GM15510 (cell line): Measurements from ENCODE around the gene FAM53C.

ENCODE experiments used
- POLR2A ChIP-seq: IDR thresholded peaks from 3 replicates; pipeline ENCODE4 v1.6.1; 2011; ENCODE audit warnings: borderline replicate concordance; ENCODE audit not compliant: insufficient read length; ENCODE audit errors: extremely low read depth

FAM53C gene

GRCh38 chr5:138369261-138369660 is 31.2 kb downstream of the FAM53C start:
- TF ChIP-seq POLR2A = no peak

GRCh38 chr5:138369706-138370105 is 31.6 kb downstream of the FAM53C start:
- TF ChIP-seq POLR2A = no peak

- no peak for TF ChIP-seq POLR2A
Observed at GRCh38 chr5:138370537-138370936, 32.5 kb downstream of the FAM53C start.

GRCh38 chr5:138371454-138371853 is 33.4 kb downstream of the FAM53C start:
- no peak for TF ChIP-seq POLR2A

- no peak for TF ChIP-seq POLR2A
Observed at GRCh38 chr5:138372225-138372624, 34.2 kb downstream of the FAM53C start.

- TF ChIP-seq POLR2A = no peak
Observed at GRCh38 chr5:138372653-138373052, 34.6 kb downstream of the FAM53C start.

GRCh38 chr5:138382347-138382746 is 44.3 kb downstream of the FAM53C start:
- no peak for TF ChIP-seq POLR2A

- no peak for TF ChIP-seq POLR2A
Observed at GRCh38 chr5:138385660-138386059, 47.6 kb downstream of the FAM53C start.

- TF ChIP-seq POLR2A = no peak
Observed at GRCh38 chr5:138386290-138386689, 48.2 kb downstream of the FAM53C start.

GRCh38 chr5:138389332-138389731 is 51.3 kb downstream of the FAM53C start:
- TF ChIP-seq POLR2A = no peak

GRCh38 chr5:138391859-138392386 is 53.9 kb downstream of the FAM53C start:
- no peak for TF ChIP-seq POLR2A
